GM19328 (cell line): ENCODE data around the gene COA3.

Experiments used
- ATAC-seq: cut with Tn5 transposase; IDR thresholded peaks from one replicate; pipeline ENCODE4 v1.9.1; 2021; ENCODE audit warnings: mild to moderate bottlenecking, moderate library complexity; ENCODE audit not compliant: unreplicated experiment

COA3 gene

DNA sequence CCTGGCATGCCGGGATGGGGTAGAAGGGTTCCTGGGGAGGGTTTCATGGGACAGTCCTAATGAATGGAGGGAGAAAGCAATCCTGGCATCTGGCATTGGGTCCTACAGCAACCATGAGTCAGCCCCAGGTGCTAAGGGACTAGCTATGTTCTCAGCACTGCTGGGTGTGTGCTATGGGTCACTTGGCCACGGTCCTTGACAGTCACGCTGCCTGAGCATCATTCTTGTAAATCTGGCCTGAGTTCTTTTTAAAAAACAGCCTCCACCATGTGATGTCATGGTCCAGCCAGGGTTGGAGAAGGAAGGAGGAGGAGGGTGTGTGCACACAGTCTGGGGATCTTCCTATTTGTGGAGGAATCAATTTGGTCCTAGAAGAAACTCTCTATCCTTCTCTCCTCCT, 43.7 kb downstream of the COA3 start:
- ATAC-seq = no peak

DNA sequence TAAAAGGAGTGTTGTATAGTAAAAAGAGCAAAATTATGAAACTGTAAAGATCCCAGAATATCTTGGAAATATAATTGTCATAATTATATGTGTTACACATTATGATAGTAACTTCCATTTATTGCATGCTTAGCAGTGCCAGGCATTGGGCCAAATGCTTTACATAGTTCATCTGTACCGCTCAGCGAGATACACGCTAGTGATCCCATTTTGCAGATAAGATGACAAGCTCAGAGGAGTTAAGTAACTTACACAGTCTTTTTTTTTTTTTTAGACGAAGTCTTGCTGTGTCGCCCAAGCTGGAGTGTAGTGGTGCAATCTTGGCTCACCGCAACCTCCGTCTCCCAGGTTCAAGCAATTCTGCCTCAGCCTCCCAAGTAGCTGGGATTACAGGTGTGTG, 46.9 kb downstream of the COA3 start:
- no peak for ATAC-seq

DNA sequence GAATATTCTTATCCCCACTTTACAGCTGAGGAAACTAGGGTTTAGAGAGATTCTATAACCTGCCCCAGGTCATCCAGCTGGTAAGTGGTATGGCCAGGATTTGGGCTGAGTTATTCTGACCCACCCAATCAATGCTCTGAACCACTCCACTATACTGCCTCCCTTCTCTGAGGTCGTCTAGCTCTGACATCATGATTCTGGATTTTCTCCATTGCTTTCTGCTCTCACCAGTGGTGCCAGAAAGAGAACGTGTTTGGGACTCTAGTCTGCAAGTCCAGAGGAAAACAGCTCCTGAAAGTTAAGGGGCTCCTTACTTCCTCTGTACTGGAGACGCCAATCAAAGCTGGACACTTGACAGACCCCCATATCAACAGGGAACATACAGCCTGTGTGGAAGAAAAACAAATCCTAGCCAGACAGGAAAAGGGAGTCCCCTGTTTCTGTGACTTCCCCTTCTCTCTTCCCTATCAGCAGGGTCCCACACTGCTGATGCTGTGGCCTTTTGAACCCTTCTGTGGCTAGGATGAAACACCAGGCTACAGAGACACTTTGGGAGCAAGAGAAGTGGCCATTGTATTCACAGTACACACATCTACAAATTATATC, 47.7 kb downstream of the COA3 start:
- no peak for ATAC-seq

DNA sequence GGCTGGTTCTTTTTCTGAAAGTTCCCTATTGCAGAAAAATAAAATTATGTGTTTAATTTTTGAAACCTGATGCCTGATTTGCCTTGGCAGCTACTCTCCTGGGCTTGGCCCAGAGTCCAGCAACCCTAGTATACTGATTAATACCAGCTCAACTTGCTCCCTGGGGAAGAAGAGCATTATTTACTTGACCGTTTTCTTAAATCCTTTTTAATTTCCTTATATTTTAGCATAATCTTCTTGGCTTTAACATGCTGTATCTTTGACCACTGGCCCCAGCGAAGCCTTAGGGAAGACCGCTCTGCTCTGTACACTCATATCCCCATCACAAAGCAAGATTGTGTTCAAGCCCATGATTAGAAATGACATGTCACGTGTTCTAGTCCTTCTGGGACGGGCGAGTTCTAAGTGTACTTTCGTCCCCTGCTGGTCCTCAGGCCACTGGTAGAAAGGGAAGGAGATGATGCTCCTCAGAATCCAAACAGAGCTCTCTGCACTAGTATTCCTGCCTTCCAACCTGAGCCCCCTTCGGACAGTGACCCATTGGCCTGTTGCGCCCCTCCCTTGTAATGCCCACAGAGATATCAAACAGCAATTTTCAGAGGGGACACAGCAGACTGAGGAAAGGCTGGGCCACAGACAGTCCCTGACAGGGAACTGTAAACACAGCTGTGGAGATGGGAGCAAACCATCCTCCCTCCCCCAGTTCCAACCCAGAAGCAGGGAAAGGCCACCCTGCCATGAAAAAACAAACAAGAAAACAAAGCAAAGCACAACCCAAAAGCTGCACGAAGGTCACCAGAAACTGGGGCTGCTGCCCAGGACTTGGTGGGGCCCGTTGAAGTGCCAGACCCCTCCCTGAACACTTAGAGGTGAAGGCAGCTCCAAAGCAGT, 49.4 kb downstream of the COA3 start:
- no peak for ATAC-seq

DNA sequence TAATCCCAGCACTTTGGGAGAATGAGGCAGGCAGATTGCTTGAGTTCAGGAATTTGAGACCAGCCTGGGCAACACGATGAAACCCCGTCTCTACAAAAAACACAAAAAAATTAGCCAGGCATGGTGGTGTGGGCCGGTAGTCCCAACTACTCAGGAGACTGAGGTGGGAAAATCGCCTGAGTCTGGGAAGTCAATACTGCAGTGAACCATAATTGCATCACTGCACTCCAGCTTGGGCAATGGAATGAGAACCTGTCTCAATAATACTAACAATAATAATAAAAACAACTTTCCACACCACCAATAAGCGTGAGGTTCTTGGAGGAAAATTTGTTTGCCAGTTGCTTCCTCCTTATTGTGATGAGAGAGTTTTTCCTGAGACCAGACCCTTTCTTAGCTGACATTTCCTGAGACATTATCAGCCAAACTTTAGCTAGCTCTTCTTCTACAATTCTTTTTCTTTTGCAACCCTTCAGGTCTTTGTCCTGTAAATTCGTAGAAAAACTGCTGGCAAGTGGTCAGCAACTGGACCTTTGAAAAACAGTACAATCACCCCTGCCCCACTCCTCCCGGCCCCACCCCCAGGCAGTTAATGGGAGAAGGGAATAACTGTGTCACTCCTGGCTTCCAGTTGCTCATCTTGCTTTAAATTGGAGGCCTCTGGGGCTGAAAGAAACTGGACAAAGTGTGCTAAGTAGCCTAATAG, 50.1 kb downstream of the COA3 start:
- no peak for ATAC-seq
